Upper lobe of left lung (tissue), 6 donors: ENCODE data around the gene GPHB5. TPM values are rescaled to one million over a fixed set of nuclear protein-coding genes. Genes with fewer than 3 reads are reported as not detected.

Experiments
- ATAC-seq, 2 donors: fragments of 200-7000 bp; cut with Tn5 transposase; one replicate each; pipeline ENCODE4 v1.9.1; 2022; ENCODE audit warnings: mild to moderate bottlenecking in 2 of 2, moderate library complexity in 2 of 2; ENCODE audit not compliant: low FRiP score in 2 of 2
- DNase-seq, 2 donors: peaks; one replicate each; pipeline ENCODE4 v3.0.0-alpha.2; 2019 to 2020
- H3K27ac ChIP-seq, 4 donors: fragments of 200-600 bp; sonication (generic); one replicate each; pipeline ENCODE4 v1.5.1; 2016 to 2019
- H3K27me3 ChIP-seq, 4 donors: fragments of 200-600 bp; sonication (generic); one replicate each; pipeline ENCODE4 v1.5.1; 2017 to 2019
- H3K36me3 ChIP-seq, 4 donors: fragments of 200-600 bp; sonication (generic); one replicate each; pipeline ENCODE4 v1.5.1; 2016 to 2019
- H3K4me1 ChIP-seq, 4 donors: fragments of 200-600 bp; sonication (generic); one replicate each; pipeline ENCODE4 v1.5.1; 2018 to 2019
- H3K4me3 ChIP-seq, 4 donors: fragments of 200-600 bp; sonication (generic); one replicate each; pipeline ENCODE4 v1.5.1; 2017 to 2019; ENCODE audit warnings: mild to moderate bottlenecking in 2 of 4, moderate library complexity in 1 of 4
- H3K9me3 ChIP-seq, 4 donors: fragments of 200-600 bp; sonication (generic); one replicate each; pipeline ENCODE4 v1.5.1; 2018 to 2019
- EP300 ChIP-seq, 4 donors: sonication (generic); formaldehyde crosslinking; IDR thresholded peaks; one replicate each; pipeline ENCODE4 v1.5.1; 2017; ENCODE audit warnings: antibody characterized with exemption in 4 of 4, control low read depth in 2 of 4
- POLR2A ChIP-seq, 4 donors: fragments of 450-650 bp; IDR thresholded peaks; one replicate each; pipeline ENCODE4 v1.5.1; 2016 to 2017; ENCODE audit warnings: antibody characterized with exemption in 4 of 4, mild to moderate bottlenecking in 2 of 4
- POLR2AphosphoS5 ChIP-seq, 2 donors: sonication (generic); formaldehyde crosslinking; IDR thresholded peaks; one replicate each; pipeline ENCODE4 v1.5.1; 2017; ENCODE audit warnings: antibody characterized with exemption in 2 of 2
- WGBS, 2 donors: methylation state at CpG; one replicate each; pipeline ENCODE4 v1.1.5; 2017 to 2018; 5-methylcytosine and 5-hydroxymethylcytosine counted together
- total RNA-seq, 6 donors: library from RNA; depleted of rRNA in 4 of 6; stranded (reverse); fragments of >200 nt in 4 of 6; gene quantifications; one replicate each; pipeline versions ENCODE4 v1.1.0 to v1.2.1, GENCODE V29; 2016 to 2021
- TF ChIP-seq, protein P1 (sequence below), 6 experiments: fragments of 450-650 bp in 4 of 6; fragments of 200-600 bp in 2 of 6; sonication (generic) in 2 of 6; IDR thresholded peaks; one replicate each; pipeline ENCODE4 v1.5.1; 2016 to 2019; ENCODE audit warnings: antibody characterized with exemption in 6 of 6
- donor health status: DM: no; HTN: no; CAD: no; lungs with moderate emphysema.
- donor health status: DM: no; HTN: yes; CAD: no; lungs with severe emphysema.

The GPHB5 gene
- total RNA-seq, 6 donors from 2014 or later, result not detected

DNA sequence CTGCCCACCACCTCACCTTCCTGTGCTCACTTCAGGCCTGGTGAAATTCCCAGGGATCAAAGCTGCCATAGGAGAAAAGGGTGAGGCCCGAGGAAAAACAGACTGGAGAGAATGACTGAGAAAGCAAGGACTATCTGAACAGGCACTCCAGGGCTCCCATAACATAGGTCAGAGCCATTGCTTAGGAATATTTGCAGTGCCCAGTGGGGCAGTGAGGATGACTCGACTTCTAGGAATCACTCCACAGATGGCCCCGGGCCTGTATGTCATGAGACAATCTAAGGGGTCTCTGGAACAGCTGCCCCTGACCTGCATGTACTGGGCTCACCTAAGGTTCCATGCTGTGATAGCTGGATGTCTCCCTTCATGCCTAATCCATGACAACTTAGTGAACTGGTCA is 51.6 kb downstream of the GPHB5 start:
- Histone ChIP-seq H3K9me3 (no peaks in the 10 kb centered on the region), H3K36me3 (no peaks in the 10 kb centered on the region), H3K4me3 (no peak overlapping the region), H3K27ac (no peak overlapping the region), H3K4me1 (peaks cover 0 to 4% (median 0%) of the 10 kb centered on the region in 4 donors), H3K27me3 (no peaks in the 10 kb centered on the region)
- ATAC-seq (peak in 1 of 2 donors; percentile 10), DNase-seq (no peak)
- 82% methylated on average over 3 of the region's 3 CpGs for WGBS, 2 donors
- TF ChIP-seq, protein P1, sequence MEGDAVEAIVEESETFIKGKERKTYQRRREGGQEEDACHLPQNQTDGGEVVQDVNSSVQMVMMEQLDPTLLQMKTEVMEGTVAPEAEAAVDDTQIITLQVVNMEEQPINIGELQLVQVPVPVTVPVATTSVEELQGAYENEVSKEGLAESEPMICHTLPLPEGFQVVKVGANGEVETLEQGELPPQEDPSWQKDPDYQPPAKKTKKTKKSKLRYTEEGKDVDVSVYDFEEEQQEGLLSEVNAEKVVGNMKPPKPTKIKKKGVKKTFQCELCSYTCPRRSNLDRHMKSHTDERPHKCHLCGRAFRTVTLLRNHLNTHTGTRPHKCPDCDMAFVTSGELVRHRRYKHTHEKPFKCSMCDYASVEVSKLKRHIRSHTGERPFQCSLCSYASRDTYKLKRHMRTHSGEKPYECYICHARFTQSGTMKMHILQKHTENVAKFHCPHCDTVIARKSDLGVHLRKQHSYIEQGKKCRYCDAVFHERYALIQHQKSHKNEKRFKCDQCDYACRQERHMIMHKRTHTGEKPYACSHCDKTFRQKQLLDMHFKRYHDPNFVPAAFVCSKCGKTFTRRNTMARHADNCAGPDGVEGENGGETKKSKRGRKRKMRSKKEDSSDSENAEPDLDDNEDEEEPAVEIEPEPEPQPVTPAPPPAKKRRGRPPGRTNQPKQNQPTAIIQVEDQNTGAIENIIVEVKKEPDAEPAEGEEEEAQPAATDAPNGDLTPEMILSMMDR (IDR thresholded peaks at IDR 0.05), result no peak
- no peak for TF ChIP-seq POLR2AphosphoS5 (IDR thresholded peaks at IDR 0.05)
- TF ChIP-seq EP300 (IDR thresholded peaks at IDR 0.05), result no peak
- no peak for TF ChIP-seq POLR2A (IDR thresholded peaks at IDR 0.05)

DNA sequence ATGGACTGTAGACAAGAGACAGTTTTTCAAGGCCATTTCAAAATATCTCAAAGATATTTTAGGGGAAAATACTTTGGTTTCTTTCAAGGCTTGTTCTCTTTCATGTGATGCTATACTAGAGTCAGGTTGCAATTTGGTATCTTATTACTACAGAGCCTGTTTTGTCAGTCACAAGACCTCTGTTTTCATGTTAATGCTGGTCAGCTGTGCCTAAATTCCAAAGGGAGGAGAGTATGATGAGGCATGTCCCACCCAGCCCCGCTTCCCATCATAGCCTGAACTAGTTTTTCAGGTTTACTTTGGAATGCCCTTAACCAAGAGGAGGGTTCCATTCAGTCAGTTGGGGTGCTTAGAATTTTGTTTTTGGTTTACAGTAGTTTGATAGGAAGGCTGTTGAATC is 52.6 kb downstream of the GPHB5 start:
- ATAC-seq (no peak), DNase-seq (no peak)
- H3K27ac ChIP-seq, result no peak overlapping the region
- no peaks in the 10 kb centered on the region for H3K27me3 ChIP-seq
- 75 to 77% methylated on average over 1 of the region's 1 CpG for WGBS, 2 donors
- H3K36me3 ChIP-seq, result no peaks in the 10 kb centered on the region
- H3K9me3 ChIP-seq, result no peaks in the 10 kb centered on the region
- H3K4me1 ChIP-seq, result peaks cover 0 to 4% (median 0%) of the 10 kb centered on the region in 4 donors
- no peak for TF ChIP-seq POLR2AphosphoS5 (IDR thresholded peaks at IDR 0.05)
- TF ChIP-seq POLR2A (IDR thresholded peaks at IDR 0.05), result no peak
- TF ChIP-seq, protein P1 (IDR thresholded peaks at IDR 0.05), result no peak
- no peak for TF ChIP-seq EP300 (IDR thresholded peaks at IDR 0.05)
- no peak overlapping the region for H3K4me3 ChIP-seq

Other genes with a start within 250 kb of the GPHB5 start
- 10 to 100 TPM in 4 of 6 donors, 1 to 10 TPM in 2; 4.6 to 42.5 (median 14.7) TPM for gene RHOJ, start 114.5 kb downstream of the GPHB5 start, total RNA-seq
- gene PPP2R5E, start 224.4 kb upstream of the GPHB5 start, total RNA-seq, result 10 to 100 TPM; 10.1 to 42.4 (median 34.5) TPM